ENCODE data around the gene MEAF6.
"Not testable (repeated sequence)": the region's sequence is repeated elsewhere in the genome, so short reads cannot be mapped to it uniquely, and the experiment has no call there.

DNA sequence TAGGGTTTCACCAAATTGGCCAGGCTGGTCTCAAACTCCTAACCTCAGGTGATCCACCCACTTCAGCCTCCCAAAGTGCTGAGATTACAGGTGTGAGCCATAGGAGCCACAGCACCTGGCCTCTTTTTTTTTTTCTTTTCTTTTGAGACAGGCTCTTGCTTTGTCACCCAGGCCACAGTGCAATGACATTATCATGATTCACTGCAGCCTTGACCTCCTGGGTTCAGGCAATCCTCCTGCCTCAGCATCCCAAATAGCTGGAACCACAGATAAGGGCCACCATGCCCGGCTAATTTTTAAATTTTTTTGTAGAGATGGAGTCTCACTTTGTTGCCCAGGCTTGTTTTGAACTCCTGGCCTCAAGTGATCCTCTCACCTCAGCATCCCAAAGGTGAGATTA is 15.3 kb upstream of the MEAF6 start:
- TF ChIP-seq, protein P1, sequence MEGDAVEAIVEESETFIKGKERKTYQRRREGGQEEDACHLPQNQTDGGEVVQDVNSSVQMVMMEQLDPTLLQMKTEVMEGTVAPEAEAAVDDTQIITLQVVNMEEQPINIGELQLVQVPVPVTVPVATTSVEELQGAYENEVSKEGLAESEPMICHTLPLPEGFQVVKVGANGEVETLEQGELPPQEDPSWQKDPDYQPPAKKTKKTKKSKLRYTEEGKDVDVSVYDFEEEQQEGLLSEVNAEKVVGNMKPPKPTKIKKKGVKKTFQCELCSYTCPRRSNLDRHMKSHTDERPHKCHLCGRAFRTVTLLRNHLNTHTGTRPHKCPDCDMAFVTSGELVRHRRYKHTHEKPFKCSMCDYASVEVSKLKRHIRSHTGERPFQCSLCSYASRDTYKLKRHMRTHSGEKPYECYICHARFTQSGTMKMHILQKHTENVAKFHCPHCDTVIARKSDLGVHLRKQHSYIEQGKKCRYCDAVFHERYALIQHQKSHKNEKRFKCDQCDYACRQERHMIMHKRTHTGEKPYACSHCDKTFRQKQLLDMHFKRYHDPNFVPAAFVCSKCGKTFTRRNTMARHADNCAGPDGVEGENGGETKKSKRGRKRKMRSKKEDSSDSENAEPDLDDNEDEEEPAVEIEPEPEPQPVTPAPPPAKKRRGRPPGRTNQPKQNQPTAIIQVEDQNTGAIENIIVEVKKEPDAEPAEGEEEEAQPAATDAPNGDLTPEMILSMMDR (IDR thresholded peaks at IDR 0.05 in 8 of 11, conservative IDR thresholded peaks at IDR 0.05 in 3 of 11), result not testable (repeated sequence)
- TF ChIP-seq POLR2AphosphoS5 (IDR thresholded peaks at IDR 0.05), result not testable (repeated sequence)

Data from spleen (tissue), 7 donors.